Left cardiac atrium (tissue), 4 donors: ENCODE measurements around the gene CRACDL. TPM values are rescaled to one million over a fixed set of nuclear protein-coding genes. Genes with fewer than 3 reads are reported as not detected.
"Not testable (repeated sequence)": the region's sequence is repeated elsewhere in the genome, so short reads cannot be mapped to it uniquely, and the experiment has no call there.

ENCODE experiments used
- ATAC-seq, 2 donors: fragments of 200-7000 bp; cut with Tn5 transposase; one replicate each; pipeline ENCODE4 v1.9.1; 2020; ENCODE audit warnings: mild to moderate bottlenecking in 2 of 2, moderate library complexity in 2 of 2
- DNase-seq: peaks from one replicate; pipeline ENCODE4 v3.0.0-alpha.2; 2020
- intact Hi-C, 2 donors: fragments of 100-400 bp; cut with DNase I; formaldehyde crosslinking; loops; one replicate each; pipeline versions ENCODE4 v1.14.1 to v1.15.1; 2022 to 2023
- total RNA-seq, 2 donors: library from RNA; stranded (reverse); fragmentation: NEBNext Ultra II Directional; extraction: Animal tissue kit (Norgen Biotek cat#: 25700); gene quantifications; one replicate each; pipeline ENCODE4 v1.2.1, GENCODE V29; 2021
- donor health status: DM: no; HTN: yes; CAD: no.
- donor health status: DM: no; HTN: yes; CAD: no; lungs with severe emphysema.
- donor health status: DM: yes; HTN: yes; CAD: no.
- donor health status: Dilated cardiomyopathy.

The CRACDL gene
- total RNA-seq, 2 donors from 2014 or later = 5.7 to 7.7 TPM

GRCh38 chr2:98909317-98910211 is 26.5 kb downstream of the CRACDL start:
- ATAC-seq (peak; percentile 30 to 62), DNase-seq (no peak)
- intact Hi-C loops = no loop called here

- DNase-seq (no peak), ATAC-seq (no peak)
- intact Hi-C loops = no loop called here
Measured at GRCh38 chr2:98908931-98909316, 27.1 kb downstream of the CRACDL start.

GRCh38 chr2:98907966-98908905 is 27.8 kb downstream of the CRACDL start:
- ATAC-seq (no peak), DNase-seq (no peak)
- intact Hi-C loops = no loop called here

GRCh38 chr2:98907385-98907784 is 28.6 kb downstream of the CRACDL start:
- ATAC-seq (no peak), DNase-seq (no peak)
- intact Hi-C loops = no loop called here

GRCh38 chr2:98903767-98904485 is 32.1 kb downstream of the CRACDL start:
- intact Hi-C loops = no loop called here
- no peak for DNase-seq
- no peak for ATAC-seq

GRCh38 chr2:98903064-98903355 is 33.0 kb downstream of the CRACDL start:
- ATAC-seq (no peak), DNase-seq (no peak)
- intact Hi-C loops = no loop called here

GRCh38 chr2:98902209-98903063 is 33.6 kb downstream of the CRACDL start:
- no peak for ATAC-seq
- no peak for DNase-seq
- intact Hi-C loops = no loop called here

GRCh38 chr2:98901702-98902101 is 34.3 kb downstream of the CRACDL start:
- intact Hi-C loops = no loop called here
- DNase-seq = no peak
- no peak for ATAC-seq

GRCh38 chr2:98901291-98901690 is 34.7 kb downstream of the CRACDL start:
- DNase-seq (no peak), ATAC-seq (no peak)
- intact Hi-C loops = no loop called here

GRCh38 chr2:98900721-98901120 is 35.3 kb downstream of the CRACDL start:
- ATAC-seq (no peak), DNase-seq (no peak)
- intact Hi-C loops = no loop called here

GRCh38 chr2:98899703-98900078 is 36.3 kb downstream of the CRACDL start:
- intact Hi-C loops, DNase-seq: not testable (repeated sequence)

GRCh38 chr2:98899041-98899702 is 36.9 kb downstream of the CRACDL start:
- DNase-seq = no peak
- intact Hi-C loops = no loop called here
- no peak for ATAC-seq

More at GRCh38 chr2:98899703-98900078, 36.3 kb downstream of the CRACDL start:
- not testable (repeated sequence) for ATAC-seq

GRCh38 chr2:98898423-98898841 is 37.6 kb downstream of the CRACDL start:
- intact Hi-C loops = no loop called here
- no peak for ATAC-seq
- DNase-seq = no peak

GRCh38 chr2:98897746-98898145 is 38.3 kb downstream of the CRACDL start:
- DNase-seq (no peak), ATAC-seq (no peak)
- intact Hi-C loops = no loop called here

GRCh38 chr2:98896944-98897343 is 39.1 kb downstream of the CRACDL start:
- intact Hi-C loops = no loop called here
- ATAC-seq = no peak
- DNase-seq = no peak

GRCh38 chr2:98896416-98896815 is 39.6 kb downstream of the CRACDL start:
- ATAC-seq = no peak
- no peak for DNase-seq
- intact Hi-C loops = no loop called here

GRCh38 chr2:98895901-98896300 is 40.1 kb downstream of the CRACDL start:
- intact Hi-C loops = no loop called here
- no peak for DNase-seq

GRCh38 chr2:98895221-98895620 is 40.8 kb downstream of the CRACDL start:
- intact Hi-C loops = no loop called here
- DNase-seq = no peak
- no peak for ATAC-seq

More at GRCh38 chr2:98895901-98896300, 40.1 kb downstream of the CRACDL start:
- no peak for ATAC-seq
